IPS-18c (cell line): Measurements from ENCODE around the gene ZBTB40.

Experiments used
- H3K4me3 ChIP-seq: 2 replicates; pipeline ENCODE4 v1.7.0; 2013; ENCODE audit warnings: low read depth, mild to moderate bottlenecking, low read length, moderate library complexity; ENCODE audit not compliant: insufficient read depth
- H3K9me3 ChIP-seq: one replicate; pipeline ENCODE4 v1.6.1; 2013; ENCODE audit warnings: mild to moderate bottlenecking, low read length, moderate library complexity; ENCODE audit not compliant: control insufficient read depth, insufficient read depth

Gene ZBTB40, protein sequence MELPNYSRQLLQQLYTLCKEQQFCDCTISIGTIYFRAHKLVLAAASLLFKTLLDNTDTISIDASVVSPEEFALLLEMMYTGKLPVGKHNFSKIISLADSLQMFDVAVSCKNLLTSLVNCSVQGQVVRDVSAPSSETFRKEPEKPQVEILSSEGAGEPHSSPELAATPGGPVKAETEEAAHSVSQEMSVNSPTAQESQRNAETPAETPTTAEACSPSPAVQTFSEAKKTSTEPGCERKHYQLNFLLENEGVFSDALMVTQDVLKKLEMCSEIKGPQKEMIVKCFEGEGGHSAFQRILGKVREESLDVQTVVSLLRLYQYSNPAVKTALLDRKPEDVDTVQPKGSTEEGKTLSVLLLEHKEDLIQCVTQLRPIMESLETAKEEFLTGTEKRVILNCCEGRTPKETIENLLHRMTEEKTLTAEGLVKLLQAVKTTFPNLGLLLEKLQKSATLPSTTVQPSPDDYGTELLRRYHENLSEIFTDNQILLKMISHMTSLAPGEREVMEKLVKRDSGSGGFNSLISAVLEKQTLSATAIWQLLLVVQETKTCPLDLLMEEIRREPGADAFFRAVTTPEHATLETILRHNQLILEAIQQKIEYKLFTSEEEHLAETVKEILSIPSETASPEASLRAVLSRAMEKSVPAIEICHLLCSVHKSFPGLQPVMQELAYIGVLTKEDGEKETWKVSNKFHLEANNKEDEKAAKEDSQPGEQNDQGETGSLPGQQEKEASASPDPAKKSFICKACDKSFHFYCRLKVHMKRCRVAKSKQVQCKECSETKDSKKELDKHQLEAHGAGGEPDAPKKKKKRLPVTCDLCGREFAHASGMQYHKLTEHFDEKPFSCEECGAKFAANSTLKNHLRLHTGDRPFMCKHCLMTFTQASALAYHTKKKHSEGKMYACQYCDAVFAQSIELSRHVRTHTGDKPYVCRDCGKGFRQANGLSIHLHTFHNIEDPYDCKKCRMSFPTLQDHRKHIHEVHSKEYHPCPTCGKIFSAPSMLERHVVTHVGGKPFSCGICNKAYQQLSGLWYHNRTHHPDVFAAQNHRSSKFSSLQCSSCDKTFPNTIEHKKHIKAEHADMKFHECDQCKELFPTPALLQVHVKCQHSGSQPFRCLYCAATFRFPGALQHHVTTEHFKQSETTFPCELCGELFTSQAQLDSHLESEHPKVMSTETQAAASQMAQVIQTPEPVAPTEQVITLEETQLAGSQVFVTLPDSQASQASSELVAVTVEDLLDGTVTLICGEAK

DNA sequence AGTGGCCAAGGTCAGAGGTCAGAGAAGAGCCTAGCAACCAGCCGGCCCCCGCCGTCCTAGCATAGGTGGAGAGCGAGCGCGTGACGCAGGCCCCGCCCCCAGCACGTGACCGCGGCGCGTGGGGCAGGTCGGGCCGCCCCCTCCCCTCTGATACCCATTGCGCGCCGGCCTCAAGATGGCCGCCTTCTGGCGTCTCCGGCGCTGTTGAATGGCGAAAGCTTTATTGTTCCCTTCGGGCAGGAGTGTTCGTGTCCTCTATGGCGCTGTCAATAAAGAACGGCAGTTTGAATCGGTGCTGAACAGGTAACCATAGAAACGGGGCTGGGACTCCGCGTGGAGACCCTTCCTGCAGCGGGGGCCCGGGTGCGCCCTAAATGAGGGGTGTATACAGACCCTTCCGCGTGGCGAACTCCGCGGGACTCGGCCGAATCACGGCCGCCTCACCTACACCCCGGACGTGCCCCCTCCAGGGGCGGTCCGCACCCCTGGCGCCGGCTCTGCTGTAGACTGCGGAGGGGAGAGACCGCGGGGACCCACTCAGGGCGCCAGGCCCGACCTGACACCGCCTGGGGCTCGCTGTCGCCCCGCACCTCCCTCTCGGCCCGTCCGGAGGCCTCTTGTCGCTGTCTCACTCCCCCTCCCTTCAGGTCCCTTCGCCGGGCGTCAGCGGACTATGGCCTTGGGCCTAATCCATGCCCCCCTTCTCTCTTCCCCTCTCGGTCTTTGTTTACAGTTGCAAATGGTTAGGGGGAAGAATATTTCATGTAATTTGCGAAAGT, at the start of gene ZBTB40:
ZBTB40 (plus strand) TSS at position 150 of the 779 bp plus-strand sequence. CDS start 38,098 bp downstream, outside the sequence.
- Histone ChIP-seq H3K9me3 (no peaks in the 10 kb centered on the region), H3K4me3 (peak within 1 kb of the TSS; percentile 97)

DNA sequence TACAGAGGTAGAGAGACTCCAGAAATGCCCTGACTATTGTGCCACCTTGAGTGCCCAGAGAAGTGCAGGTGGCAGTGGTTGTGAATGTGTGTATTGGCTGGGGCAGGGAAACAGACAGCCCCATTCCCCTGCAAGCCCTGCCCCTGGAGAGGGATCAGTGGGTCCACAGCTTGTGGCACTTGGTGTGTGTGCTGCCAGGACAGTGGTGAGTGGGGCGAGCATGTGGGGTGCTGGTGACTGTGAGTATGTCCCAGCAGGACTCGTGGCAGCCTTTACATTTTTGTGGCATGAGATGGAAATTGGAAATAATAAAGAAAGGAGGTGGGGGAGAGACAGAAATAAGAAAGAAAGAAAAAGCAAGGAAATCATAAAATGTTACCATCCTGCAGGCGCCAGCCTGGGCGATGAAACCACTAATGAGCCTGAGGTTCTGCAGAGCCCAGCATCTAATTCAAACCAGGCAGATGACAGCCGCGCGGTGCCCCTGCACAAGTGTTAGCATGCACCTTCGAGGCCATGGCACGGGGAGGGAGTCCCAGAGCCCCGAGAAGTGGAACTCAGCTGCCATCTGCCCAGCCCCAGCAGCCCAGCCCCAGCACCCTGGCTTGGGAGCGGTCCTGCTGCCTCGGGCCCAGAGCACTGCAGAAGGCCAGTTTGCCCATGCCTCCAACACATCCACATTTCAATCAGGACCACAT, 49.1 kb upstream of the ZBTB40 start:
- H3K4me3 ChIP-seq, result no peak overlapping the region
- no peaks in the 10 kb centered on the region for H3K9me3 ChIP-seq

DNA sequence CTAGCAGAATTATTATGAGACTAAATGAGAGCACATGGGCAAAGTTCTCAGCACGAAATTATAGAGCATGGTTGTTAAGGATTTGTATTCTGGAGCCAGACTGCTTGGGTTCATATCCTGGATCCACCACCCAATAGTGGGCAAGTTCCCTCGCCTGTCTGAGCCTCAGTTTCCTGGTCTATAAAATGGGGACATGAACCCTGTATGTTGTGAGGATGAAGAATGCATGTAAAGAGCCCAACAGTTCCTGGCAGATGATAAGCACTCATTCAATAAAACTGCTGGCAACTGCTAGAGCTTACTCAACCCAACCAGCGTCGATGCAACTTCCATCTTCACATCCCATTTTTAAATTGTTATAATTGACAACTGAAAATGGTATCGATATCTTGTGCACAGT, 47.2 kb upstream of the ZBTB40 start:
- H3K4me3 ChIP-seq, result no peak overlapping the region
- H3K9me3 ChIP-seq, result no peaks in the 10 kb centered on the region

DNA sequence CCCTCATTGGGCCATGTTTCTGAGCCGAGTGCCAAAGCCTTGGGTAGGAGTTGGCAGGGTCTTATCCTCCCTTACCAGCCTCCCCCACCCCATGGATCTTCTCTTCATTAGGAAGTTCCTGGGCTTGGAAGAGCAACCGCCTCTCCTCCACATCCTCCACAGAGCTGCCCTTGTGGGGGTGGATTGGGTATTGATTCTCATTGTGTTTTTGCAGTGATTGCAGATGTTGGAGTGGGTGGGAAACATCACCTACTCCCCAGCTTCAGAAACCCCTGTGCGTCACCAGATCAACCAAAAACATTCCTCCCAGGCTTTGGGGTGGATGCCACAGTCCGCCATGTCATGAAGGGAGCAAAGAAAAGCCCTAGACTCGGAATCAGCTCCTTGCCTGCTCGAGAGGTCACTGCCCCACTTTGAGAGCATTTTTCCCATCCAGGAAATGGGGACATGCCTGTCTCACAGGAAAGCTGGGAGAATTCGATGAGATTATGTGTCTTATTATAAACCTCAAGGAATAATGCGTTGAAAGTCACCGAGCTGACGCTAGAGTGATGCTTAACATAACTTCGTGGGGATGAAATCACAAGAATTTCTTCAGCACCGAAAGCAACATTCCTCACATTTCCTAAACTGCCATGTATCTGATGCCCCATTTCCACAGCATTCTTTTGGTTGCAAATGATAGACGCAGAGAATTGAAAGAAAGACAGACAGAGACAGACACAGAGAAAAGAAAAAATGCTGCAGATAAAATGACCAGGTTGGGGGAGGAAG, 44.7 kb upstream of the ZBTB40 start:
- peaks cover 2% of the 10 kb centered on the region for H3K9me3 ChIP-seq

DNA sequence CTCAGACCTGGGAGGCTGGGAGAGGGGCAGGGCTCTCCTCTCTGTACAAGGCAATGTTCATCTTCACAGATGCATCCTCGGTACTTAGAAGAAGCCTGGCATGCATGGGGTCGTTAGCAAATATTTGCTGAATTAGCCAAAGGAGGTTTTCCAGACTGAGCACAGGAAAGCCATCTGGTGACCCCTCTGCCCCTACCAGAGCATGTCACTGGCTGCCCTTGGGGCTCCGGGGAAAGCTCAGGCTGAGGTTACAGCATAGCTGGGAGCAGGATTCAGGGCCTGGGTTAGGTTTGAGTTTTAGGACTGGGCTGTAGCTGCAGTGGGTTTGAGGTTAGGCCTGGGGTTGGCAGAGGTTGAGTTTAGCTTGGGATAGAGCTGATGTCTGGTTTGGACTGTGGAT, 43.4 kb upstream of the ZBTB40 start:
- Histone ChIP-seq H3K4me3 (no peak overlapping the region), H3K9me3 (peaks cover 2% of the 10 kb centered on the region)

More for the DNA sequence above, 44.7 kb upstream of the ZBTB40 start:
- no peak overlapping the region for H3K4me3 ChIP-seq

DNA sequence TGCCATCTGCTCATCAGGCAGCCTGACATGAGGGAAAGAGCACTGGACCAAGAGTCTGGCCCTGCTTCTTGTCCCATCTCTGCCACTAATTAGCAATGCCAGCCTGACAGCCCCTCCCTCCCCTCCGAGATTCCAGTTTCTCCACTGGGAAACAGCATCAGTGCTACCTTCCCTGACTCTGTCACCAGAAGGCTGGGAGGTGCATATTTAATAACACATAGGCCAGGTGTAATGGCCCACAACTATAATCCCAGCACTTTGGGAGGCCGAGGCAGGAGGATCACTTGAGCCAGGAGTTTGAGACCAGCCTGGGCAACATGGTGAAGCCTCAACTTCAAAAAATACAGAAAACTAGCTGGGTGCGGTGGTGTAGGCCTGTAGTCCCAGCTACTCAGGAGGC, 41.2 kb upstream of the ZBTB40 start:
- Histone ChIP-seq H3K9me3 (peaks cover 2% of the 10 kb centered on the region), H3K4me3 (no peak overlapping the region)

DNA sequence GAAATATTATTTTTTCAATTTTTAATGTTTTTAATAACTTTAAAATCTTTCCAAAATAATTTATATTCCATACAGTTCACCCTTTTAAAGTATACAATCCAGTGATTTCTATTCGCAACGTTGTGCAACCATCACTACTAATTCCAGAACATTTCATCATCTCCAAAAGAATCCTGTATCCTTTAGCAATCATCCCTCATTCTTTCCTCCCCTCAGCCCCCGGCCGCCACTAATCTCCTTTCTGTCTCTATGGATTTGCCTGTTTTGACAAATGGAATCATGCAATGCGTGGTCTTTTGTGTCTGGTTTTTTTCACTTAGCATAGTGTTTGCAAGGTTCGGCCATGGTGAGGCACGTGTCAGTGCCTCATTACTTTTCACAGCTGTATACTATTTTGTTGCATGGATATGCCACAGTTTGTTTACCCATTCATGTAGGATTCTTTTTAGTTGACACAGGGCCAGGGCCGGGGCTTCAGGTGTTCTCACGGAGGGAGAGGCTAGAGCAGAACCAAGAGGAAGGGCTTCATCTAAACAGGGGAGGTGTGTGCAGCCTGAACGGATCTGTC, 40.6 kb upstream of the ZBTB40 start:
- Histone ChIP-seq H3K9me3 (peaks cover 2% of the 10 kb centered on the region), H3K4me3 (no peak overlapping the region)

DNA sequence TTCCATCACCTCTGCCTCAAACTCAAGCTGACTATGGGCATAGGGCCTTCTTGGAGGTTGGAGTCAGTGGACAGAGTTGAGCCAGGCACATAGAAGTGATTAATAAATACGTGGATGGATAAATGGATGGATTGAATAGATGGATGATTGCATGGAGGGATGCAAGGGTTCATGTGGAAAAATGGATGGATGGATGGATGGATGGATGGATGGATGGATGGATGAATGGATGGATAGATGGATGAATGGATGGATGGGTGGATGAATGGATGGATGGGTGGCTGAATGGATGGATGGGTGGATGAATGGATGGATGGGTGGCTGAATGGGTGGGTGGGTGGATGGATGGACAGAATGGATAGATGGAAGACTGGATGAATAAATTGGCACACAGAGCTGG, 40.1 kb upstream of the ZBTB40 start:
- peaks cover 2% of the 10 kb centered on the region for H3K9me3 ChIP-seq

DNA sequence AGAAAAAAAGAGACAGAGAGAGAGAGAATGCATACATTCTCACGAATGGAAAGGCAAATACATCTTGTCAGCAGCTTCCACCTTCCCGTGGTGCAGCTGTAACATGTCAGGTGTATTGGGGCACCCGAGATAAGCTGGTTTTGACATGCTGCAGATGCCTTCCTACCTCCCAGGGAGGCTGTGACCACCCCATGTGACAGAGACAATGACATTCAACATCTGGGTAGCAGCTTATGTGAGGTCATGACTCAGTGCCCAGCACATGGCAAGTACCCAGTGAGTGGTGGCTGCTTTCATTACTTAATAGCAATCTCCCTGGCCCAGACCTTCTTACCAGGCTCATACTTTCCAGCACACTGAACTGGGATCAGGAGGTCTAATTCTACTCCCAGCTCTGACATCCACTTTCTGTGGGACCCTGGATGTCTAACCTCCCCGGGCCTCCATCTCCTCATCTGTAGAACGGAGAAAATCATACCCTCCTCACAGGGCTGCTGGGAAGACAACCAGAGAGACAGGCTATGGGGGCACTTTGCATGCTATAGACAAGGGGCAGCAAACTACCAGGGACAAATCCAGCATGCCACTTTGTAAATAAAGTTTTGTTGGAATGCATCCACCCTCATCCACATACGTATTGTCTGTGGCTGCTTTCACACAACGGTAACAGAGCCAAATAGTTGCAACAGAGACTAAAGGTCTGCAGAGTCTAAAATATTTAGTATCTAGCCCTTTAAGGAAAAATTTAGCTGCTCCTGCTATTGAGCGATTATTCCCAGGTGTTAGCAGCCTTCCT, 38.5 kb upstream of the ZBTB40 start:
- Histone ChIP-seq H3K9me3 (peaks cover 2% of the 10 kb centered on the region), H3K4me3 (no peak overlapping the region)

More for the DNA sequence above, 40.1 kb upstream of the ZBTB40 start:
- no peak overlapping the region for H3K4me3 ChIP-seq

DNA sequence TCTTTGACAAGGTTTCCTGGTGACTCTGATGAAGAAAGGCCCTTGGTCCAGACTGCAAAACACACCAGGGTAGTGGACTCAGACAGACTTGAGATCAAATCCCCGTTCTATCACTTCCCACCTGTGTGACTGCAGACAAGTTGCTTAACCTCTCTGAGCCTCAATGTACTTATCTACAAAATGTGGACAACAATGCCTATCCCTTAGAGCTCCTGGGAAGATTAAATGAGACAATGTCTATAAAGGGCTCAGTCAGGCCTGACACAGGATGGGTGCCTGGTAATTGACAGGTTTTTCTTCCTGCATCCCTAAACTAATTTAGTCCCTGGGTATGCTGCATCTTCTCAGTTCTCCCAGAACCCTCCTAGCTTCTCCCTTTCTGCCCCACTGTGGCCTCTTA, 37.9 kb upstream of the ZBTB40 start:
- peaks cover 2% of the 10 kb centered on the region for H3K9me3 ChIP-seq
- H3K4me3 ChIP-seq, result no peak overlapping the region

DNA sequence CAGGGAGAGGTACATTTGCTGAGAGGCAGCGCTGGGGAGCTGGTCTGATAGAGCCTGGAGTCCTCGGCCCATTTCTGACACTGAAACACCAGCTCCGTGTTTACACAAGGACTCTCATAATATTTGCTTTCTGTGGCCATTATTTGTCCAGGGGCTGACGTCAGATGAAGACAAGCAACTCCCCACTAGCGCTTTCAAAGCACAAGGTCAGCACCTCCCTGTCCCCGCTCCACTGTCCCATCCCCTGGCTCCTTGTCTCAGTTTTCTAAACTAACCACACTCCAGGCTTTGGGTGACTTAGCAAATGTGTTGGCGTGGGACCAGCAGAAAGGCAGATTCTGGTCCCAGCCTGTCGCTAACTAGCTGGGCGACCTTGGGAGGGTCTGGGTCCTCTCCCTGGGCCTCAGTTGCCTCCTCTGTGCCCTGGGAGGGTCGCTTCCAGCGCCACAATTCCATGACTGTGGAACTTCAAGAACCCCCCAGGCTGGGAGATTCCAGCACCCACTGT, 37.4 kb upstream of the ZBTB40 start:
- Histone ChIP-seq H3K9me3 (peaks cover 2% of the 10 kb centered on the region), H3K4me3 (no peak overlapping the region)

DNA sequence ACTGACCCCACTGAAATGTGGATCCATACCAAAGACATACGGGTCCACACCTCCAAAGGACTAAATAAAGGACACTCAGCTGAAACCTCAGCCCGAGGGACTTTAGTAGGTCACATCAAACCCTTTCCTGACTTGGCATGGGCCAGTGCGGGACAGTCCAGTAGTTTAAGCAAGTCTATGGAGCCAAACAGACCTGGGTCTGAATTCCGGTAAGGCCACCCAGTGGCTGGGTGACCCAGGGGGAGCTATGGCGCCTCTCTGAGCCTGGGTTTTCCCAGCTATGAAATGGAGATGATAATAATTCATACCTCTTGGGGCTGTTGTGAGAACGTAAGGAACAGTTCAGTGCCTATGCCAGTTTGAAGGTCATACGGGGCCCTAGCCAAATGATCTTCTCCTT, 36.2 kb upstream of the ZBTB40 start:
- no peak overlapping the region for H3K4me3 ChIP-seq

DNA sequence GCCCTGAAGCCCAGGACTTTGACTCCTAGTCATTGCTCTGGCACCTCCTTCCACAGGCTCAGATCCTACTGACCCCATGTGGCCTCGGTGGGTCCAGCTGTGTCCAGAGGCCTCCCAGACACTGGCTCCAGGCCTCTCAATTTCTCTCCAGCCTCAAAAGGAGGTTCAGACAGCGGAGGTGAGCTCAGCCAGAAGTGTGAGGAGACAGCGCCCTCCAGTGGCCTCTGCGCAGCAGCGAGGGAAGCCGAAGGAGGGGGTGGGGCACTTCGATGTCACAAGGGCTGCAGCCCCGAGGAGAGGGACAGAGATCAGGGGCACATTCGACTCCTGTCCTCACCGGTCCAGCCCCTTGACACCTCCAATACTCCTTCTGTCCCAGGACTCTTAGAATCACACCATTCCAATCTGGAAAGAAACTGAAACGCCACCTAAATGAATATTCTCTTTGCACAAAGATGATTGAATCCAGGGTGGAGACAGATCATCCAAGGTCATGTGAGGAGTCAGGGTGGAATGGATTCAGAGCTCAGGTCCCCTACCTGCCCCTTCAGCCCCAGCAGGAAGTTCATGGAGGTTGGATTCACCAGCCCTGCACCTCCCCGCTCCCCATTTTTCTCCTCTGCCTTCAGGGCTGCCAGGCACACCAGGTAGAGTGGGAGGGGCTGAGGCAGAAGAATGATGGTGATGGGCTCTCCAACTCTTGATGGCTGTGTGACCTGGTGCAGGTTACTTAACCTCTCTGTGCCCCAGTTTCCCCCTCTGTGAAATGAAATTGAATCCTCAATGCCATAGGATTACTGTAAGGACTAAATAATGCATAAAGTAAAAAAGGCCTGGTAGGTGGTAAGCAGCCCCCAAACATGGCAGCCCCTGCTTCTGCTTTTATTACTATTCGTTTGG, 34.8 kb upstream of the ZBTB40 start:
- no peaks in the 10 kb centered on the region for H3K9me3 ChIP-seq
- no peak overlapping the region for H3K4me3 ChIP-seq

More for the DNA sequence above, 36.2 kb upstream of the ZBTB40 start:
- H3K9me3 ChIP-seq, result peaks cover 2% of the 10 kb centered on the region

DNA sequence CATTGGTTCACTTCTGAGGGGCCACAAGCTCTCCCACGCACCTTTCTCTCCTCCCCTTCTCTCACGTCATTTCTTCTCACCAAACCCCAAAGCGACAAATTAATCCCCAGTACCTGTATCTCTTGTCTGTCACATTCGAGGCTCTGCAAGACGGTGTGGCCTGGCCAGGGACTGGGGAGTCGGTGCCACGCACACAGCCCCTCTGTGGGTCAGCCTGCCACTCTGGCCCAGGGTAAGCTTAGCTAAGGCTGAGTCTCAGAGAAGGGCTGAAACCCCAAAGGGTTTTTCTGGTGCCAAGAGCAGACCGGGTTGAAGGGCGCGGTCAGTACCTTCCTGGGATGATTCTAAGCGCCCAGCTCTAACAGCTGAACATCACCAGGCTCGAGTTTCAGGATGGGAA, 34.2 kb upstream of the ZBTB40 start:
- no peaks in the 10 kb centered on the region for H3K9me3 ChIP-seq
- no peak overlapping the region for H3K4me3 ChIP-seq
